HG03039 (cell line): ENCODE results near the gene ASPSCR1.

ENCODE experiments used
- ATAC-seq: cut with Tn5 transposase; IDR thresholded peaks from one replicate; pipeline ENCODE4 v1.9.1; 2021; ENCODE audit warnings: mild to moderate bottlenecking, moderate library complexity; ENCODE audit not compliant: unreplicated experiment

The ASPSCR1 gene

DNA sequence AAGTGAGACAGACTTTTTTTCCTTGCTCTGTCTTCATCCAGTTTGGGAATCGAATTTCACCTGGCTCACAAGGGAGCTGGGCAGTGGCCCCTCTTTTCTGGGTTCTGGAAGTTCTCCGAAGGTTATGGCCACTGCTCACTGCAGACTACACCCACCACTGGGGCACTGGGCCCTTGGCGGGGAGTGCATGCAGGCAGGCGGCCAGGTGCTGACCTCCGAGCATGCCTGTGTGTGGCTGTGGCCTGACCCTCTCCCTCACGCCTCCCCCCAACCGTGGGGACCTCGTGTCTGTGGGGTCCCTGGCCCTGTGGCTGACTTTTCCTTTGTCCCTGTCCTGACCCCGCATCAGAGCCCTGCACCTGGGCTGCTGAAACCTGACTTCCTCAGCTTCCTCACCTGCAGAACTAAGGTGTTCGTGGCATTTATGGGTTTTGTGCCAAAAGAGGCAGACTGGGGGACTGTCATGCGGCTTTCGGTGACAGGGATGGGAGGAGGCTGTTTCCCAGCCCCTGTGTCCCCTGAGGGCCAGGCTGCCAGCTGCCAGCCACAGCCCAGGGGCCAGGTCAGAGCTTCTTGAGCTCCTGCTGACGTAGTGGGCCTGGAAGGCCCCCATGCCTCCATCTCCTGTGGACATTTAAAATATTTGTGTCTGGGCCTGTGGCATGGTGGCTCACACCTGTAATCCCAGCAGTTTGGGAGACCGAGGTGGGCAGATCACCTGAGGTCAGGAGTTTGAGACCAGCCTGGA is 21.4 kb downstream of the ASPSCR1 start:
- ATAC-seq, result no peak

DNA sequence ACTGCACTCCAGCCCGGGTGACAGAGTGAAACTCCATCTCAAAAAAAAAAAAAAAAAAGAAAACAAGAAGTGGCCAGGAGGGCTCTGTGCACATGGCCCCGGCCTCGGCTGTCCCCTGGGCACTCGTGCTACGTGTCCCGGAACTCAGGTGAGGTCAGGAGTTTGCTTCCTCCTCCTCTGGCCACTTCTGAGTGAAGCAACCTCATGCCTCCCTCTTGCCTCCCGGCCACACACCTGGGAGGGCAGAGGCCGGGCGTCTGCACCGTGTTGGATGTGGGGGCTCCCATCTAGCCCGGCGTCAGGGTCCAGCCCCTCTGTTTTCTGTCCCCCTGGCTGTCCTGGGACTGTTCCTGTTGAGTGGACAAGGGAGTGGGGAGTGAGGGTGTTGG is 22.2 kb downstream of the ASPSCR1 start:
- no peak for ATAC-seq

DNA sequence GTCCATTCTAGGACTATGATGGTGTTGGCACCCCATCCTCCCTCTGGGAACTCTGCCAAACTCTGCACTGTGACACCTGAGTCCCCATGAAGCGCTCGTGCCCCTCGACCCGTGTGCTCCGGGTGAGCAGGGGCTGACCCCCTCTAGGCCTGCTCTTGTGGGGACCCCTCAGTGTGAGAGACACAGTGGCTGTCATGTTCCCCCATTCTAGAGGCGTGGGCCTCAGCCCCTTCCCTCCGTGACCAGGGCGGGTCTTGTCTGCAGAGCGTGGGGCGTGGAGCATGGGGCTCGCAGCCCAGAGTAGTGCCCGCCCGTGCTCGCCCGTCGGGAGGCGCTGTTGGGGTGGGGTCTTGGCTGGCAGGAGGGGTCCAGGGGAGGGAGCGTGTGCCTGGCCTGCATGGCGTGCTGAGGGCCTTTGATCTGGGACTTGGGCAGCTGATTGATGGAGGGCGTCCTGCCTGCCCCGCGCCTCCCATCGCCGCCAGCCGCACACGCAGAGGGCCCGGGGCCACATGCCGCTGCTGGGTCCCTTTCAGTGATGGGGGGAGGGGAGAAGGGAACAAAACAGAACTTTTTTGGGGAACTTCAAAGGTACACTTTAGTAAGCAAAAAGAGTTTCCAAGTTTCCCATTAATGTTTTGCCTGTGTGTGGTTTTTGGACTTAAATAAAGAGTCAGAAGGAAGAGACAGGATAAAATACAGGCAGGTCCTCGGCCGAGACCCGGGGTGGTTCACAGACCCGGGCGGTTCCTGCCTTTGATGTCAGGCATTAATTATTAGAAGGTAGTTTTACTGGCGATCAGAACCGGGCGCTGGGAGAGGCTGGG is 22.8 kb downstream of the ASPSCR1 start:
- ATAC-seq, result no peak

DNA sequence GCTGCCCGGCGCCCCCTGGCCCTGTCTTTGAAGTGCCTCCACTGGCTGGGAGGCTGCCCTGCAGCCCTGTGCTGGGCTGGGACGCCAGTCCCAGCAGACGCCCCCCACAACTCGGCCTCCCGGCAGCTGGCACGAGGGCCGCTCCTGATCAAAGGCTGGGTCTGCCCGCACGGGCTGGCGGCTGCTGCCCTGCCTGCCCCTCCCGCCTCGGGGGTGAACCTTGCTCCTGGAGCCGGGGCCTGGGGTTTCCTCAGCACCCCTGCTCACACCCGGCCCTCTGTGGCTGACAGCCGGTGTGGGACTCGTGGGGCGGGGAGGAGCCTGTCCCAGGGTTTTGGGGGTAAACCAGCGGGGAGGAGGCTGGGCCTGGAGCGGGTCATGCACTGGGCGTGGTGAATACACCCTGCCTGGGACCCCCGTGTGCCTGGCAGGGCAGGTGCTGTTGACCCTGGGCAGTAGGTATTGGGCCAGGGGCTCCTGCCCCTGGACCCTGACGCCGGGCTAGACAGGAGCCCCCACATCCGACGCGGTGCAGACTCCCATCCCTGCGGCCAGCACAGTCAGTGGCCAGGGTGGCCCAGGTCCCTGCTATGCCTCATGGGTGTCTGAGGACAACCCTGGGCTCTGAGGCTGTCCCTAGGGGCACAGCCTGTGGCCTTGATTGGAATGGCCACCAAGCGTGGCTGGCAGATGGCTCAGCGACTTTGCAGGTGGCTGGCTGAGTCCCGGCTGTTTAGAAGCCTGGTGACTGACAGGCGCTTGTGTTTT is 23.6 kb downstream of the ASPSCR1 start:
- no peak for ATAC-seq

DNA sequence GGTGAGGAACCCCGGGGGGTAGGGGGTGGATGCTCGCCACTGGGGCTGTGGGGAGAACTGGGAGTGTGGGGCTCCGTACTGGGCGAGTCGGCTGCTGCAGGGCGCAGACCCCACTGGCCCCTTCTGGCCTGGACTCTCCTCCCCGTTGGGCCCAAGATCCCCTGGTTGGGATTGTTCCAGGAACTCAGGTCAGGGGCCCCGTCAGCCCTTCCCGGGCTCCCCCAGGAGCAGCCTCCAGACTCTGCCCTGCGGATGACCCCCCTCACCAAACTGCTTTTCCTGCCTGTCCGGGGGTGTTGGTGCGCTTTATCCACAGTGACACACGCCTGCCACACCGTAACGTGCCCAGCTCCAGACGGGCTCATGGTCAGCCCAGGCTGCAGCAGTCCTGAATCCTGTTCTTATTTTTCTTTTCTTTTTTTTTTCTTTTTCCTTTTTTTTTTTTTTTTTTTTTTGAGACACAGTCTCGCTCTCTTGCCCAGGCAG is 24.2 kb downstream of the ASPSCR1 start:
- ATAC-seq, result no peak

DNA sequence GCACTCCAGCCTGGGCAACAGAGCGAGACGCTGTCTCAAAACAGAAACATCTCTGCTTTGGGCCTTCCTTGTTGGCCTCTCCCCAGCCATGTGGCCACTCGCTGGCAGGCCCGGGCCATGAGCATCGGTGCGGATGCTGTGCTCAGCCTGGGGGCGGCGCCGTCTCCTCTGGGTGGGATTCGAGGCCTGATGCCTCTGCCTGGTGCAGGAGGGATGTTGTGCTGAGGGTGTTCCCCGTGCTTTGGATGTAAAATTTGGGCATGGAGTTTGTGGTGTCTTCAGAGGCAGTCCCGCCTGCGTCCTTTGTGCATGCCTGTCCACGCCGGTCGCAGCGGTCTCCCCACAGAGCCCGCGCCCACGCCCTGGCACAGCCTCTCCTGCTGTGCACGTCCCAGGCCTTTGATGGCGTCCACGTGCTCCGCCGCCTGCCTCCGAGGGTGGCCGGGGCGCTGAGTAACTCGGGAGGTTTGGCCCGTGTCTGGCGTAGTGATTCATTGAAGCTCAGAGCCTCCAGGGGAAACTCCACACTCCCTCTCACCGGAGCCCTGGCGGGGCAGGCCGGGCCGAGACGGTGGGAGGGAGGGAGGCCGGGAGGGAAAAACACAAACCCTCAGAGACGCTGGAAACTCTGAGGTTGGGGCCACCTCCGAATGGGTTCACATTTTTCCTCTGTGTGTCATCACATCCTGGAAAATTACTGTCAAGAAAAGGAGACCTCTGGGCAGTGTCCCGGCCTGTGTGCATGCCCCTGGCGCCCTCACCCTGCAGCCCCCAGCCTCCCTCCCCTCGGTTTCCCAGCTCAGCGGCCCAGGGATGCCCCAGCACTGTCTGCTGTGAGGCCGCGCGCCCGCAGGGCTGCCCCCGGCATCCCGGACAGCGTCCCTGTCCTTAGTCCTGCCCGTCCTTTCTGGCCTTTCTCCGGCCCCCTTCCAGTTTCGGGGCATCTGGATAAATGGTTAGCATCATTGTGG is 26.3 kb downstream of the ASPSCR1 start:
- no peak for ATAC-seq

DNA sequence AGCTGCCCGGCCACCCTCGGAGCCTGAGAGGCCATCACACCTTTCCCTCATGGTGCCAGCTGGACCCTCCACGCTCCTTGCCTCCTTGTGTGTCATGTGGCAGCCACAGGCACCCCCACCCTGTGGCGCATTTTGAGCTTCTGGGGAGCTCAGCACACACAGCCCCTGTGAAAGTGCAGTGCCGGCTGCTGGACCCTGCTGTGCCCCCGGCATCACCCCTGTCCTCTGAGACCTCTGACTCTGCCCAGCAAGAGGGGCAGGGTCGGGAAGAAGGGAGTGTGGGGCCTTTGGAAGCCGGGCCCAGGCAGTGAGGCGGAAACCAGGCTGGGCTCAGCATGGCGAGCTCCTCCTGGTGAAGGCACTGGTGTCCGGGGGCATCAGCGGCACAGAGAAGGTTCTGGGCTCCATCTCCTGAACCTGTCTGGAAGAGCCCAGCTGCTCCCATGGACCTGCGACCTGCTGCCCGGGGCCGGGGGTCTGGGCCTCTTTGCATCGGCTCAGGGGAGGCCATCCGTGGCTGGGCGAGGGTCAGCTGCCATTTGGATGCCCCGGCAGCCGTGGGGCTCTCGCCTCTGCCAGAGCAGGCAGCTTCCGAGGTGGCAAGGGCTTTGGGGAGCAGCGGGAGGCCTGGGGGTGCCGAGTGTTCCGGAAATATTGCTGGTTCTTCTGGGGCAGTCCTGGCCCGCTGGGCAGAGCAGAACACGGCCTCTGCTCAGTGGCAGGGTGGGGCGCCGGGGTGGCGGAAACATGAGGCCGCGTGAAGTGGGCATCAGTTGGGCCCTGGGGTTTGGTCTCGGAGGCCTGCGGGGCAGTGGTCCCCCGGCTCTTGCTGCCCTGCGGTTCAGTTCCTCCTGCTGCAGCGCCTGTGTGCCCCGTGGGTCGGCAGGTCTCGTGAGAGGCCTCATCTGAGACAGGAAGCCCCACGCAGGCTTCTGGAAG is 27.4 kb downstream of the ASPSCR1 start:
- ATAC-seq, result no peak

DNA sequence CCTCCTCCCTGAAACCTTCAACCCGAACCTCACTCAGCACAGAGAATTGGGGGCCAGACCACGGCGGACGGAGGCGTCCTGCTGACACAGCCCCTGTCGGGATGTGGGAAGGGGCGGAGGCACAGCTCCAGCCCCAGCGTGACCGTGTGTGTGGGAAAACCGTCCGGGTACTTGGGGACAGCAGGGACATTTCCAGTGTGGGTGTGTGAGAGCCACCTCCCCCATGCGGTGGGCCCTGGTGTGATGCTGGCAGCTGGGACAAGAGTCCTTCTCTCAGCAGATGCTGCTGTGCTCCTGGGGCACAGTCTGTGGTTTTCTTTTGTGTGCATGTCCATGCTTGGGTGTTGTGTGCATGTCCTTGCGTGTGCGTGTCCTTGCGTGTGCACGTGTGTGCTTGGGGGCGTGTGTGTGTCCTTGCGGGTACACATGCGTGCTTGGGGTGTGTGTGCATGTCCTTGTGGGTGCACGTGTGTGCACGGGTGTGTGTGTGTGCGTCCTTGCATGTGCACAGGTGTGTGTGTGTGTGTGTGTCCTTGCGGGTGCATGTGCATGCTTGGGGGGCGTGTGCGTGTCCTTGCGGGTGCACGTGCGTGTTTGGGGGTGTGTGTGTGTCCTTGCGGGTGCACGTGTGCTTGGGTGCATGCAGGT is 28.4 kb downstream of the ASPSCR1 start:
- no peak for ATAC-seq

DNA sequence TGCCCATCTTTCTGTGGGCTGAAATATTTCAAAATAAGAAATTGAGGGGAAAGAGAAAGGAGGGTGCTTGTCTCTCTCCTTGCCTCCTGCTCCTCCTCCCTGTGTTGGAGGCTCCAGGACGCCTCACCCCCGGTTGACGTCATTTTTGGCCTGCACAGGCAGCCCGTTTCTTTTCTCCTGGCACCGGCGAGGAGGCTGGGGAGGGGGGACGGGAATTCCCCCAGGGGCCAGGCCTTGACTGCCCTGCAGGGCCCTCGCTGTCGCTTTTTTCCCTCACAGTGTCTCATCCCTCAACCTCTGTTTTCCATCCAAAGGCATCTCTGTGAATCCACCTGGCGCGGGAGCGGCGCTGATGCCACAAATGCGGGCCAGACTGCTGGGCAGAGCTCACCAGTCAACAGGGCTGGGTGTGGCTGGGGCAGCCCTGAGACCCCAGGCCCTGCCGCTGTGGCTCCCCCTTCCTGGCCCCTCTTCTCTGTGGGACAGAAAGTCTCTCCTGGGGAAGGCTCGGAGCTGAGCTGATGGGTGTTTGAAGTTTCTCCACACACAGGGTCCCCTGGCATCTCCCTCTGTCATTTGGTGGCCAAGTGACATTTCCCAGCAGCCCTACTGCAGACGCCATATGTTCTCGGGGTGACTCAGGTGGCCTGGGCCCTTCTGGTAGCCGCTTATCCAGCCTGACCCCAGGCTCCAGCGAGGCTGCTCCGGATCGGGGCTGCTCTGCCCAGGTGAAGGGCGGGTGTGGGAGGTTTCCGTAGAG is 29.2 kb downstream of the ASPSCR1 start:
- ATAC-seq, result no peak

DNA sequence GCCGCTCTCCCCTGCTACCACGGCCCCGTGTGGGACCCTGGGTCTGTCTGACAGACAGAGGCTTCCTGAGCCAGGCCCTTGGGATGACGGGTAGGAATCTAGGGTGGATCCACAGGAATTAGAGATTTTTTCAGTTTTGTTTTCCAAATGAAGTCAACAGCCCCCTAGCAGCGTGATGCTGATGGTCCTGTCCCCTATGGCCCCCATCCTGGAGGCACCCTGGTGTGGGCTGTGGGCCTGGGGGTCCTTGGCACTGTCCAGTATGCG is 29.7 kb downstream of the ASPSCR1 start:
- ATAC-seq, result no peak

DNA sequence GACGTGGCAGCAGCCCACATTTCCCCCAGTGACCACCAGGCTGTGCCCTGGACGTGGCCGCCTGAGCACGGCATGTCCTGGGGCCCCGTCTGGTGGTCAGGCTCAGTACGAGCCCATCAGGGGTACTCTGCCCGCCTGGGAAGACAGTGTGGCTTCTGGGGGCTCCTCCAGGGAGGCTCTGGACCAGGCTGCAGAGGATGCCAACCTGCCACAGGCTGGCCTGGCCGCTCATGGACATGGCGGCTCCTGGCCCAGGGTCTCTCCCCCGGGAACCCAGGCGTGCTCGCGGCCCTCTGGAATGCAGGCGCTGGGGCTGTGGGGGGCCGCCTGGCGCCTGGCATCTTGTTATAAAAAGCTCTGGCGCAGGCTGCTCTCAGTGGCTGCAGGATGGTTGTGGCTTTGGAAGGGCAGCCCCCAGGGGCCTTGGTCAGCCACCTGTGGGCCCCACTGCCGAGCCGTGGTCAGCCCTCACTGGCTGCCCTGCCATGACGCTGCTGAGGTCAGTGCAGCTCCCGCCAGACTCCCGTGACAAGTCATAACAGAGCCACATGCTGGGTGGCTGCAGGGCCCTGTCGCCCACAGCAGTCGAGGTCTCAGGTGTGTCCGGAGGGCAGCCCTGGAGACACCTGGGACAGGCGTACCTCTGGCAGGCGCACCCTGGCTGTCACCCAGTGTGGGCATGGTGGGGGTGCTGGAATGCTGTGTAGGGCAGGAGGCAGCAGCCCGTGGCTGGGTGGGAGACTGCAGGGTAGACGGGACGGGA is 30.2 kb downstream of the ASPSCR1 start:
- no peak for ATAC-seq

DNA sequence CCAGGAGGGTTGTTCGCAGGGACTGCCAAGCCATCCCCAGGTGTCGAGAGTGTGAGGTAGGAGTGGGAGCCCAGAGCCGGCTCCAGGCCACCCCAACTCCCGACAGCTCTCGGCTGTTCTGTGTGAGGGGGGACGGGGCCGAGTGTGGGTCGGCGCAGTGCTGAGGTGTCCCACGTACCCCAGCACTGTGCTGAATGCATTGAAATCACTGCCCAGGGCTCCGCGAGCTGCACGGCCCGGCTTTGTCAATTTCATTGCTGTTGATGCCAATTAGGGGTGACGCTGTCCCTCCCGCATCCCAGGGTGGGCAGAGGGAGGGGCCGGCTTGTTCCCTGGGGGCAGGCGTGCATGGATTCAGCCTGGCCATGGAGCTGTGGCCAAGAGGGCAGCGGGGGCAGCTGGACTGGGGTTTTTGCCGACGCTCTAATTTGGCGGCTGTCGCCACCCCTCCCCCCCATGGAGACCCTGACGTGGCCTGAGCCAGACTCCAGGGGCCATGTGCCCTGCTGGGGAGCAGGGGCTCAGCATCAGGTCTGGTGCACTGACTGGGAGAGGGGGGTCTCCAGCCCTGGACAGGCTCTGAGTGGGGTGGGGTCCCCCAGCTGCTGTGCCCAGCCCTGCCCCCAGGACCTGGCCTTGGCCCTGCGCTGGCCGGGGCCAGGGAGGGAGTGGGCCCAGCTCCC is 31.0 kb downstream of the ASPSCR1 start:
- no peak for ATAC-seq

DNA sequence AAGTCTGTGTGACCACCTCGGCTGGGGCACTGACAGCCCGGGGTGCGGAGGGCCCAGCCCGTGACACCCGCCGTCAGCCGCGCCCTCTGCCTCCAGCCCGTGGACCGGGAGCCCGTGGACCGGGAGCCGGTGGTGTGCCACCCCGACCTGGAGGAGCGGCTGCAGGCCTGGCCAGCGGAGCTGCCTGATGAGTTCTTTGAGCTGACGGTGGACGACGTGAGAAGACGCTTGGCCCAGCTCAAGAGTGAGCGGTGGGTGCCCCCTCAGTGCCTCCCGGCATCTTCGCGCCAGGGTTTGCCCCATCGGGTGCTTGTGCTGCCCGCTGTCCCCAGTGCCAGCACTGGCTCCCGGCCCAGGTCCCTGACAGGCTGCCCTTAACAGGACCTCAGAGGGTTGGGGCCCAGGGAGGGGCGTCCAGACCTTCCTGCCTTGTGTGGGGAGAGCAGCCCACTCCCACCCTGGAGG is 31.5 kb downstream of the ASPSCR1 start:
- no peak for ATAC-seq

DNA sequence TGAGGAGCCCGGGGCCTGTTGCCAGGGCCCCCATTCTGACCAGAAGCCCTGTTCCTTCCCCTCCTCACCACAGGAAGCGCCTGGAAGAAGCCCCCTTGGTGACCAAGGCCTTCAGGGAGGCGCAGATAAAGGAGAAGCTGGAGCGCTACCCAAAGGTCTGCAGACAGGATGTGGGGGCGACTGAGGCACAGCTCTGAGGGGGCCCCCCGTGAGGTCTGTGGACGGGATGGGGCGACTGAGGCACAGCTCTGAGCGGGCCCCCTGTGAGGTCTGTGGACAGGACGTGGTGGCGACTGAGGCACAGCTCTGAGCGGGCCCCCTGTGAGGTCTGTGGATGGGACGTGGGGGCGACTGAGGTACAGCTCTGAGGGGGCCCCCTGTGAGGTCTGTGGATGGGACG is 32.0 kb downstream of the ASPSCR1 start:
- no peak for ATAC-seq

DNA sequence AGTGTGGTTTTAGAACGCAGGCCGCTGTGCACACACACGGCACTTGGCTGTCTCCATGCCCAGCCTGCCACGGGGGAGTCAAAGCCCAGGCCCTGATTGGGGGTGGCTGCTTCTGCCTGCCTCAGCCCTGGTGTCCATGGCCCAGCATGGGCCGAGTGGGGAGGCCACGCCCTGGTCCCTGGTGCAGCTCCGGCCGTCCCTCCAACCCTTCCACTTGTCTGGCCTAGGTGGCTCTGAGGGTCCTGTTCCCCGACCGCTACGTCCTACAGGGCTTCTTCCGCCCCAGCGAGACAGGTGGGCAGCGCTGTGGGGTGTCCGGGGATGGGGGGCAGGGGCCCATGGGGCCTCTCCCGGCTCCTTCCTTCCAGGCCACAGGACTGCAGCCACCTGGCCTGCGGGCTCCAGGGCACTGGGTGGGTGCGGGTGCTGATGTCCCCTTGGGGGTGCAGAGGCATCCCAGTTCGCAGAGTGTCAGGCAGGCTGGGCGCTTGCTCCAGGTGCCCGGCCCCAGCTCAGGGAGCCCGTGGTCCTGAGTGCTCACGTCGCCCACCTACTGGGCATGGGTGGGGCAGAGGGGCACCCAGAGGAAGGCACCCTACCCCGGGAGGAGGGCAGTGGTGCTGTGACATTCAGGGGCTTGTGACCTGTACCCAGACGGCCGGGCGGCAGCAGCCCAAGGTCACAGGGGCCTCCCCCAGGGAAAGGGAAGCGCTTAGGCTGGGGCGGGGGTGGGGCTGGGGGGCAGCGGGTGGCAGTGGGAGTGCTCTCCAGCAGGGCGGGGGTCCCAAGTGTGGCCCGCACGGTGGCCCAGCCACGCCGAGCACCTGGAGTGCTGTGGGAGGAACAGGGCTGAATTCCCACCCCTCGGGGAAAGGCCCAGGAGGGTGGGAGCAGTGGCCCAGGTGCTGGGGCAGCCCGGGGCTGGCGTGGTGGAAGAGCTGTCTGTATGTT is 33.4 kb downstream of the ASPSCR1 start:
- ATAC-seq, result no peak
